GM19463 (cell line): ENCODE results near the gene TXNDC17.
"Not testable (repeated sequence)": the region's sequence is repeated elsewhere in the genome, so short reads cannot be mapped to it uniquely, and the experiment has no call there.

Experiments used
- ATAC-seq: cut with Tn5 transposase; IDR thresholded peaks from one replicate; pipeline ENCODE4 v1.9.1; 2021; ENCODE audit warnings: mild to moderate bottlenecking, moderate library complexity; ENCODE audit not compliant: unreplicated experiment

TXNDC17 gene

GRCh38 chr17:6640536-6641246 is at the start of gene TXNDC17, which contains the start of gene KIAA0753:
TXNDC17 (plus strand) TSS chr17:6641060; CDS start chr17:6641083, 23 bp downstream.
KIAA0753 (minus strand) TSS chr17:6640711; CDS start chr17:6635103, 5,608 bp downstream.
- ATAC-seq = peak; percentile 82

DNA sequence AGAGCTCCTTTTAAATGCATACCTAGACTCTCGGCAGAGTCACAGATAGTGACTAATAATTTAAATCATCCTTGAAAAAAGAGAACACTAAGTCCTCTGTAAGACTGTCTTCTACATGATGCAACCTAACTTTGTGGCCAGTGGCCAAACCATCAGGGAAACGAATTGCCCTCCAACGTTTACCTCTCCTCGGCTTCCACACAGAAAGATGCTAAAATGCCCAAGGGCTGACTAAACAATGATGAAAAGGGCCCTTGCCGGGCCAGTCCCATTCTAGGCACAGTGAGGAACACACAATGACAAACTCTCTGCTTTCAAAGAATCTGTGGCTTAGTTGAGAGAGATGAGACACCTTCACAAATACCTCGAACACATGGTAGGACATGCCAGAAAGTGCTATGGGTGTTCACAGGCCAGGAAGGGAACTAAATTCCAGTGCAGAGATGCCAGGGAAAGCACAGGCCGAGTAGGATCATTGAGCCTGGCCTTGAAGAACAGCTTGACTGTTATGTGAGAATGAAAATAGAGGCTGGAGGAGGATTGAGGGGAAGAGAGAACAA is 49.2 kb upstream of the TXNDC17 start:
- ATAC-seq = no peak

- ATAC-seq = no peak
Measured at GRCh38 chr17:6592173-6592572, 48.7 kb upstream of the TXNDC17 start.

DNA sequence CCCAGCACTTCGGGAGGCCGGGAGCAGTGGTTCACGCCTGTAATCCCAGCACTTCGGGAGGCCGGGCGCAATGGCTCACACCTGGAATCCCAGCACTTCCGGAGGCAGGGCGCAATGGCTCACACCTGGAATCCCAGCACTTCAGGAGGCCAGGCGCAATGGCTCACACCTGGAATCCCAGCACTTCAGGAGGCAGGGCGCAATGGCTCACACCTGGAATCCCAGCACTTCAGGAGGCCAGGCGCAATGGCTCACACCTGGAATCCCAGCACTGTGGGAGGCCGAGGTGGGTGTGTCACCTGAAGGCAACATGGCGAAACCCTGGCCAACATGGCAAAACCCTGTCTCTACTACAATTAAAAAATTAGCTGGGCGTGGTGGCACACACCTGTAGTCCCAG is 47.5 kb upstream of the TXNDC17 start:
- ATAC-seq = not testable (repeated sequence)

DNA sequence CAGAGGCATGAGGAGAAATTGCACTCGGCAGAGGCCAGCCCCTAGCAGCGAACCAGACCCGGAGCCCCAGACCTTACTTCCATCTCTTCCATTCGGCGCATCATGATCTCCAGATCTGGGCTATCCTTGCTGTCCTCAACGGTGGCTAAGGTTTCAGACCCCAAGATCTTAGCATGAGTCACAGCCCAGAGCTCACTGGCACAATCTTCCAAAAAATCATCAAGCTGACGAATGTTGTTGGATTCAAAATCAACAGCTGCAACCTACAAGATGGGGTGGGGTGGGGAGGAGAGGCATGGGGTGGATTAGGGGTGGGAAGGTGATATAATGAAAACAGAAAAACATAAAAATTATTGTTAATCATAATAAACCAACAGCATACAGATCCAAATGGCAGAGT is 44.8 kb upstream of the TXNDC17 start:
- no peak for ATAC-seq

DNA sequence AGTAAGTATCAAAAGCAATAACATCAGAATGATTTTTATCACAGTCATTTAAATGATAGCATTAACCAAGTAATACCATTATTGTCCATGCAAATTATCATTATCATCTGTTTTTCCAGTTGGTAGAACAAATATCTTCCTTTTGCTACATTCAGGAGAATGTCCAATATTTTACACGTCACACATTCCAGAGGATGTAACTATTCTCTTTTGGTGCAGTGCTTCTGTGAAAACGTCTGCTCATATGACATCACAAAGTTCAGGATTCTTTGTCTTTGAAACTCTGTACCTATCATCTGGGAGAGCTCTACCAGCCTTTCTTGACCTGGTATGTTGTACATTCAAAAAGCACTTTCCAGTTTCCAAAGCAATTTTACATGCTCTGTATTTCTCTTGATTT is 44.3 kb upstream of the TXNDC17 start:
- ATAC-seq = no peak

GRCh38 chr17:6596941-6597340 is 43.9 kb upstream of the TXNDC17 start:
- no peak for ATAC-seq

DNA sequence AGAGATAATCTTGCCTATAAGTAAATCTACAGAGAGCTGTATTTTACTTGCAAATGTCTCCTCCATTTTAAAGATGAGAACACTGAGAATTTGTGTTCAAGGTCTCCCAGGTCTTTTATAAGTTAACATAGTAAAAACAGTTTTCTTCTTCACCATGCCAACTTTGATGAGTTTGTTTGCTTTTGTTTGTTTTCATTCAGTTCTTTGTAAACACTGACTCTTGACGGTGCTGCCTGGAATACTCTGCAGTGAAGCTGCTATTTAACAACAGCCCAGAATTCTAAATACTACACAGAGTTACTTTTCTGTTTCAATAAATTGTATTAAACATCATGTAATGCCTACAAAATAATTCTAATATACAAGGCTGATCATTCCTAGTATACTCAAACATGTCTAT is 43.1 kb upstream of the TXNDC17 start:
- ATAC-seq = no peak

DNA sequence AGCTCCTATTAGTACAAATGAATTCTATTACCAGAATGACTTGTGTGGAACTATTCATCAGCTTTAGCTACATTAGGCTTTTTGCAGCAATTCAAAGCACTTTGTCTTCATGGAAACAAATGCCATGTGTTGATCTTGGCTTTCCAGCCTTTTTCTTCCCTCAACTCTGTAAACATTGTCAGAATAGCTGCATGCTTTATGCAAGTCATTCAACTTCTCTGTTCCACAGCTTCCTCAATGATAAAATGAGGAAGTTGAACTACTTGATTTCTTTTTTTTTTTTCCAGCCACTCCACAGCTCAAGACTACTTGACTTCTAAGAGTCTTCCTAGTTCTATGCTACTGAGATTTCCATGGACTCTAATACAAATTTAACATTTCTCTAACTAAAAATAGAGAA is 41.5 kb upstream of the TXNDC17 start:
- ATAC-seq = no peak

DNA sequence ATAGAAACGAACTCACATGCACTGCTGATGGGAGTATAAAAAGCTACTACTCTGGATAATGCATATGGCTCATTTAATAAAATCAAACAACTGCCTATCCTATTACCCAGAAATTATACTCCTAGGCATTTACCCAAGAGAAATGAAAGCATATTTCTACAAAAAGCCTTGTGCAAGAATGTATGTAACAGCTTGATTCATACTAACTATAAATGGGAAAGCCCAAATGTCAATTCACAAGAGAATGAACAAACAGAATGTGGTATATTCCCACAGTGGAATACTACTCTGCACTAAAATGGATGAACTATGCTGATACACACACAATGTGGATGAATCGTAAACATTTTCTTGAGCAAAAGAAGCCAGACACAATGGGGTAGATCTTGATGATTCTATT is 38.7 kb upstream of the TXNDC17 start:
- ATAC-seq = no peak

- no peak for ATAC-seq
Measured at GRCh38 chr17:6603744-6604325, 37.0 kb upstream of the TXNDC17 start.

DNA sequence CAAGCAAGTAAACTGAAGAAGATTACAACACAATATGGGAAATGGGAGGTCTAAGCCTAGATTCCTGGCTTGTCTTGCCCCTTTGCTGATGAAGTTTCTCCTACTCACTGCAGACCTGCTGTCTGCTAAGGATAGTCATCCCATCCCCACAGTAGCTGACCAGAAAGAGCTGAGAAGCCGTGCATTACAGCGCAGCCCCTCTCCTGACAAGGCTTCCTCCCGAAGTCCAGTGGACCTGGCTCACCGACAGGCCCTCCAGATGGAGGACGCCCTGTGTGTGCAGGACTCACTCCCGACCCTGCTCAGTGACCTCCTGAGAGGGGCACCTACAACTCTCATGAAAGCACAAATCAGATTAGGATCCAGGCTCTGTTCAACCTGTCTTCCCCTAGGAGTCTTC is 35.7 kb upstream of the TXNDC17 start:
- ATAC-seq = no peak

GRCh38 chr17:6608321-6608720 is 32.5 kb upstream of the TXNDC17 start:
- no peak for ATAC-seq

GRCh38 chr17:6610011-6610410 is 30.8 kb upstream of the TXNDC17 start:
- no peak for ATAC-seq

- no peak for ATAC-seq
Measured at GRCh38 chr17:6611231-6611630, 29.6 kb upstream of the TXNDC17 start.

DNA sequence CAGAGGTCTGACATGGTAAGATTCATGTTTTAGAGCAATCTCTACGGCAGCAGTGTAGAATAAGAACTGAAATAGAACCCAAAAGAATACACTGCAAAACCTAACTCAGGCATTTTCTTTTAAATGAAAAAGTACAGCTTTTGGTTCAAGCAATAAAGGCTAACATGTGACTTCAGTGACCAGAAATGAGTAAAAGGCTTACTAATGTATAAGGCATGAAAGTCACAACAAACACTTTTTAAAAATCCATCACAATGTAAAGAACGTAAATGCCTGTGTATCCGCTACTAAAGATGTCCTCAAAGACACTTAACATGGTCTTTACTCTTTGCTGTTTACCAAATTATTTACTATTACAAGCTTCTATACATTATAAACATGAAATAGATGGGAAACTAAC is 16.9 kb upstream of the TXNDC17 start:
- no peak for ATAC-seq

DNA sequence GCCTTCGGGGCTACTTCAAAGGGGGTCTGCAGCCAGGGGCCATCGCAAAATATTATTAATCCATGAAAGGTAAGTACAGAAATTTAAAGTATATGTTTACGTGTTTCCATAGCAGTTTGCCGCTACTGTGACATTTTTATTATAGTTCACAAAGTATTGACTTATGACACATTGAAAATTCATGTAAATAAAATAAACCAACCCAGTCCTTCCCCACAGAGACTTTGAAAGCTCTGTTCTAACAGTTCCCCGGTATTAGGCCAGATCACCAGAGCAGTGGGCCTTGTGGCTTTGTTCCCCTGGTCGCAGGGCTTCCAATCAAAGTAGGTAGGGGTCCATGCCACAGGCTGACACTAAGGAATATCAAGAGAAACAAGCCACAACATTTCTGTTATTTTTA is 14.2 kb upstream of the TXNDC17 start:
- no peak for ATAC-seq

GRCh38 chr17:6627019-6627418 is 13.8 kb upstream of the TXNDC17 start:
- no peak for ATAC-seq

- no peak for ATAC-seq
Measured at GRCh38 chr17:6630390-6630789, 10.5 kb upstream of the TXNDC17 start.

GRCh38 chr17:6632530-6632929 is 8.3 kb upstream of the TXNDC17 start:
- ATAC-seq = no peak

GRCh38 chr17:6633263-6633662 is 7.6 kb upstream of the TXNDC17 start:
- no peak for ATAC-seq

GRCh38 chr17:6636105-6636504 is 4.8 kb upstream of the TXNDC17 start:
- ATAC-seq = no peak
